Memory B cell (primary cell): ENCODE measurements around the gene FMNL2.

ENCODE experiments used
- ATAC-seq: fragments of 150-1000 bp; cut with Tn5 transposase; 2 replicates; pipeline ENCODE4 v1.10.0; 2021; ENCODE audit warnings: low read depth, mild to moderate bottlenecking, moderate library complexity
- DNase-seq, 2 donors: peaks; one replicate each; pipeline ENCODE4 v3.0.0; 2022; ENCODE audit warnings: low spot score in 2 of 2
- H3K27ac Mint-ChIP-seq: one replicate; pipeline ENCODE4 v1.8.0; 2022; ENCODE audit warnings: mild to moderate bottlenecking, moderate library complexity, mixed read lengths
- H3K27me3 Mint-ChIP-seq: one replicate; pipeline ENCODE4 v1.8.0; 2022; ENCODE audit warnings: mixed read lengths
- H3K36me3 Mint-ChIP-seq: one replicate; pipeline ENCODE4 v1.8.0; 2022; ENCODE audit warnings: mild to moderate bottlenecking, mixed read lengths
- H3K4me1 Mint-ChIP-seq: one replicate; pipeline ENCODE4 v1.8.0; 2022; ENCODE audit warnings: mixed read lengths
- H3K4me3 Mint-ChIP-seq: one replicate; pipeline ENCODE4 v1.8.0; 2022; ENCODE audit warnings: mild to moderate bottlenecking, moderate library complexity, mixed read lengths
- H3K9me3 Mint-ChIP-seq: one replicate; pipeline ENCODE4 v1.8.0; 2022; ENCODE audit warnings: mixed read lengths

FMNL2 gene

DNA sequence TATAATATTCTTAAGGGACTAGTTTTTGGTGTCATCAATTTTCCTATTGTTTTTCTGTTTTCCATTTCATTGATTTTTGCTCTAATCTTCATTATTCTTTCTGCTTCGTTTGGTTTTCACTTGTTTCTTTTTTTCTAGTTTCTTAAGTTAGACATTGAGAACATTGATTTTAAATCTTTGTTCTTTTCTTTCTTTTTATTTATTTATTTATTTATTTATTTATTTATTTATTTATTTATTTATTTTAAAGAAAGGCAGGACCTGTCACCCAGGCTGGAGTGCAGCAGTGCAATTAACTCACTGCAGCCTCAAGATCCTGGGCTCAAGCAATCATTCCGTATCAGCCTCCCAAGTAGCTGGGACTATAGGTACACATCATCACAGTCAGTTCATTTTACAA is 7.0 kb upstream of the FMNL2 start:
- Mint-ChIP-seq H3K27ac (no peak overlapping the region), H3K27me3 (no peaks in the 10 kb centered on the region), H3K36me3 (no peaks in the 10 kb centered on the region), H3K4me3 (no peak overlapping the region), H3K4me1 (no peaks in the 10 kb centered on the region), H3K9me3 (no peaks in the 10 kb centered on the region)
- DNase-seq, result no peak
- ATAC-seq, result no peak

DNA sequence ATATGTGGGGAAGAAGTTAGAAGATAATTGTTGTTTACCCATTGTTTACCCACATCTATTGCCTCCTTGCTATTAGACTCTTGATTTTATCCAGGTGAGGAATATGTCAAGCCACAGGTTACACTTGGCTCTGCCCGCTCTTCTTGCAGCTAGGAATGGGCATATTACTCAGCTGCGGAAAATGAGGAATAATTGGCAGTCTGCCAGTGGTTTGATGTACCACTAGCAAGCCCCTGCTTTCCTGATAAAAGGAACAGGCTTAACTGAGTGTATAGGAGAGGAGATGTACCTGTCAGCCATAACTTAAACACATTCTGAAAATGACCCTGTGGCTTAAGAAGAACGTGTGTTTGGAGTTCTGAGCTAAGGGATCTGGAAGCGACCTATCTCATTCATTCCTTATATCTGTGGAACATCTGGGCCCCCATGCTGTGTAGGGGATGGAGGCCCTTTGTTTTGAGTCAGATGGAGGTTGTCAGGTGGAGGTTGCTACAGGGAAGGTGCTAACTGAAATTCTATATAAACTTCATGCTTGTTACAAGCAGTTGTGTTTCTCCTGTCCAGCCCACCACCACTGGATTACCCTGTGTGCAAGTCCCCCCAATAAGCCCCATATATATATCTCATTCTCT is 4.6 kb upstream of the FMNL2 start:
- H3K27ac Mint-ChIP-seq, result no peak overlapping the region
- no peaks in the 10 kb centered on the region for H3K36me3 Mint-ChIP-seq
- H3K9me3 Mint-ChIP-seq, result no peaks in the 10 kb centered on the region
- ATAC-seq (no peak), DNase-seq (no peak)
- H3K27me3 Mint-ChIP-seq, result peaks cover 5% of the 10 kb centered on the region
- H3K4me3 Mint-ChIP-seq, result no peak overlapping the region
- peaks cover 4% of the 10 kb centered on the region for H3K4me1 Mint-ChIP-seq

DNA sequence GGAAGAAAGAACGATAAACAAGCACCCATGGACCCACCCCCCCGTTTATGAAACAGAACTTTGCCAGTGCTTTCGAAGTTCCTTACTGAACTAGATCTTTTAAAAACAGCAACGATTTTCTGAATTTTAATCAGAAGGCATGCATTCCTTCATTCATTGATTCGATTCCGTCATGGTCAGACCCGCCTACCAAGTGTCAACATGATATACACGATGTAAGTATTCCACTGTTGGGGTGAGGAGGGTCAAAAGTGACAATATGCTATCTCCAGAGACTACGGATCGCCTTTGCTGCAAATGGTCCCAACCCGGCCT is 316 bp upstream of the FMNL2 start:
- H3K27ac Mint-ChIP-seq, result peak overlapping the region; percentile 63
- peaks cover 2% of the 10 kb centered on the region for H3K36me3 Mint-ChIP-seq
- no peaks in the 10 kb centered on the region for H3K9me3 Mint-ChIP-seq
- DNase-seq, result no peak
- peaks cover 10% of the 10 kb centered on the region for H3K27me3 Mint-ChIP-seq
- peaks cover 9% of the 10 kb centered on the region for H3K4me1 Mint-ChIP-seq
- H3K4me3 Mint-ChIP-seq, result peak overlapping the region; percentile 93
- ATAC-seq, result no peak

DNA sequence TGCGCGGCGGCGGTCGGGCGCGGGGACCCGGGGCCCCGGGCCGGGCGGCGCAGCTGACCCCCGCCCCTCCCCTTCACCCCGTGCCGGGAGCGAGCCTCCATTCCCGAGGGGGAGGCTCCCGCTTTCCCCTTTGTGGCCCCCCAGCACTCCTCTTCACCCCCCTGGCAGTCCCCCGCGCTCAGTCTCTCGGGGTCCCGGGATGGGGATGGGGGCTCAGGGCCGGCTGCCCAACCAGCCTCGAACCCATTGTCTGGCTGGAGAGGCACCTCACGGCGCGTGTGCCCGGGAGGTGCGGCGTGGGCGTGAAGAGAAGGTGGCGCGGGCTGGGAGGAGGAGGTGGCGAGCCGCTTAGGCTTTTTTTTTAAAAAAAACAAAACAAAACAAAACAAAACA is 748 bp downstream of the FMNL2 start:
- peak in 1 of 2 donors; percentile 23 for DNase-seq
- Mint-ChIP-seq H3K4me1 (peaks cover 9% of the 10 kb centered on the region), H3K36me3 (peaks cover 2% of the 10 kb centered on the region), H3K27ac (no peak overlapping the region), H3K4me3 (peak overlapping the region; percentile 89), H3K27me3 (peaks cover 12% of the 10 kb centered on the region), H3K9me3 (no peaks in the 10 kb centered on the region)
- ATAC-seq, result peak; percentile 14

DNA sequence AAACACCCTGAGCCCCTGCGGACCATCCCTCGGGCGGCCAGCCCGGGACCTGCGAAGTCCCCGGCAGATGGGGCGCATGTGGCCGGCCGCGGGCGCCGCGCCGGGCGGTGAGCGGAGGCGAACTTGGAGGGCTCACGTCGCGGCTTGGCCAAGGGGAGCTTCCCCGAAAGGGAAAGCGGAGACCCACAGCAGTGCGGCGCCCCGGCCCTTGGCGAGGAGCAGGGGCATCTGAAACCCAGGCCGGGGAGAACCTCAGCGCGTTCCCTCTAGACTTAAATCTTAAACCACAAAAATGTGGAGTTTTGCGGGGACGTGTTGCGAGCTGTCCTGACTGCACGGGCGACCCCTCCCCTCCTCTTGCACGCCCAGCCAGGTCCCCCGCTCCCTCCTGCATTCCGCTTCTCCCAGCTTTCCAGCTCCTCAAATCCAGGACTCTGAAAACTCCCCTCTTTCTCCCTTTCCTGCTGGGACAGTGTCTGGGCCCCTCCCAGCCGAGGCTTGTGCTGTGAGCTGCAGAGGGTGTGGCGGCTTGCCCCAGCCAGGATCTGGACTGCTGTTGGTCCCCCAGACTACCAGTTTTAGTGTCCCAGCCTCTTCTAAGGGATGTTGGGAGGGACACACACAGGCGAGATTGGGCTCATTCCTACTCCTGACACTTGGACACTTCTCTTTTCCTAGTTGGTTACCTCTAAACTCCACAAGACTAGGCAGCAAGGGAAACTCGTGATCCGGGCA is 1.3 kb downstream of the FMNL2 start:
- DNase-seq, result peak in 1 of 2 donors; percentile 4

DNA sequence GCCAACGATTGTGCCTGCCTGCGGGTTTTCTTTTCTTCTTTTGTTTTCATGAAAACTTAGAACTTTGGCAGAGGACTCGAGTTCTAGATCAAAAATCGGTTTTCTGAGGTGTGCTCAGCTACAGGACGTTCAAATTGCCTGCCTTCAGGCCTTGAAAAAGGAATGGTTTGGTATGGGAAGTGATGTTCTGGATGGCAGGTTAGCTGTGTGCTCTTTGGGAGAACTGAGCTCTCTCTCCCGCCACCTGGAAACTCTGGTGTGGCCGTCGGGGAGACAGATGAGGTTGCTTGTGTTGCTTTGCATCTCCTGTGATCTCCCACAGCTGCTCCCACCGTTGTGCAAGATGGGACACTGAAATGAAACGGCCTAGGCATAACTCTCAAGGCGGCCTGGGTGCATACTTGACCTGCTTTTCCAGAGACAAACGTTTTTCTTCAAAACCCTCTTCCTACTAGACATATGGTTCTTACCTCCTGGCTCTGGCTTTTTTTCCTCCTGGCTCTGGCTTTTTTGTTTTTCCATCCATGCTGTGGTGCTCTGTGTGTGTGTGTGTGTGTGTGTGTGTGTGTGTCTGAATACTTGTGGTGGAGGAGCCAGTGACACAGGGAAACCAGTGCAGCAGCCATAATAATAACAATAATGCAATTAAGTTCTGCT is 2.0 kb downstream of the FMNL2 start:
- Mint-ChIP-seq H3K9me3 (no peaks in the 10 kb centered on the region), H3K4me3 (peak overlapping the region; percentile 89), H3K27ac (no peak overlapping the region), H3K4me1 (peaks cover 9% of the 10 kb centered on the region), H3K27me3 (peaks cover 12% of the 10 kb centered on the region), H3K36me3 (peaks cover 2% of the 10 kb centered on the region)
- ATAC-seq, result no peak
- no peak for DNase-seq

More for the DNA sequence above, 1.3 kb downstream of the FMNL2 start:
- Mint-ChIP-seq H3K4me1 (peaks cover 9% of the 10 kb centered on the region), H3K36me3 (peaks cover 2% of the 10 kb centered on the region), H3K27ac (no peak overlapping the region), H3K9me3 (no peaks in the 10 kb centered on the region), H3K27me3 (peaks cover 12% of the 10 kb centered on the region), H3K4me3 (peak overlapping the region; percentile 89)
- ATAC-seq, result peak; percentile 22

DNA sequence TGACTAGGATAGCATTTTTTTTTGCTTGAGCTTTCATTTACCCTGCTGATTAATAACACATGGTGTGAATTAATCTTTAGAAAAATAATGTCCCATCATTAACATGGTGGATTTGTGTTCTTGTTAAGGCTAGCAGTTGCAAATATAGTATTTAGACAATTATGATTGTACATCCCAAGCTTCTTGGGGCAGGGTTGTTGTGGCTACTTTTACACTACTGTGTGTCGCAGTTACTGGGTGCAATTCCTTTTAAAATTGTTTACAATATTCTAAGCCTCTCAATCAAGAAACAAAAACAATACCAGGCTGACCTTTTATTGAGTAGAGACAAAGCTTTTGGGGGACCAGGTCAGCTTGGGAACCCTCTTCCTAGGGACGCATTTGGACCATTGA is 2.5 kb downstream of the FMNL2 start:
- no peaks in the 10 kb centered on the region for H3K9me3 Mint-ChIP-seq
- no peak for ATAC-seq
- no peak for DNase-seq
- H3K27me3 Mint-ChIP-seq, result peaks cover 12% of the 10 kb centered on the region
- H3K27ac Mint-ChIP-seq, result no peak overlapping the region
- no peak overlapping the region for H3K4me3 Mint-ChIP-seq
- H3K4me1 Mint-ChIP-seq, result peaks cover 9% of the 10 kb centered on the region
- peaks cover 2% of the 10 kb centered on the region for H3K36me3 Mint-ChIP-seq

DNA sequence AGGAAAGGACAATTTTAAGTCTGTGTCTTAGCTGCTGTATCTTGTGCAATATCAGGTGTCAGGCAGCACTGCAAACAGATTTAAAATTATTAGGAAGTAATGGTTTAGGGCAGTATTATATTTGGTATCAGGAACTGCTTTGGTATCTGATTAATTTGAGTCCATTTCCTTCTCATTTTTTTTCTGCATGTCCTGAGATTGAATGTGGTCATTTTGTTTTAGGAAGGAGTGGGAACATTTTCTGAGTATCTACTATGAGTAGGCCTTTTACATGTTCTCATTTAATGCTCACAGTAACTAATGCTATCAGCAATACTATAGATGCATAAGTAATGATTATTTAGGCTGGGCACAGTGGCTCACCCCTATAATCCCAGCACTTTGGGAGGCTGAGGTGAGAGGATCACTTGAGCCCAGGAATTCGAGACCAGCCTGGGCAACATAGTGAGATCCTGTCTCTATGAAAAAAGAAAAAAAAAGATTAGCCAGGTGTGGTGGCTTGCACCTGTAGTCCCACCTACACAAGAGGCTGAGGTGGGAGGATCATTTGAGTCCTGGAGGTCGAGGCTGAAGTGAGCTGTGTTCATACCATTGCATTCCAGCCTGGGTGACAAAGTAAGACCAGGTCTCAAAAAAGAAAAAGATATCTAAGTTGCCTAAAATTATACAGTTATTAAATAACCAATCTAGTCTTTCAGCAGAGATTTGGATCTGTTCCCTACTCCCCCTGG is 4.7 kb downstream of the FMNL2 start:
- H3K36me3 Mint-ChIP-seq, result peaks cover 2% of the 10 kb centered on the region
- H3K27me3 Mint-ChIP-seq, result peaks cover 9% of the 10 kb centered on the region
- ATAC-seq (no peak), DNase-seq (no peak)
- H3K9me3 Mint-ChIP-seq, result no peaks in the 10 kb centered on the region
- no peak overlapping the region for H3K4me3 Mint-ChIP-seq
- peaks cover 7% of the 10 kb centered on the region for H3K4me1 Mint-ChIP-seq
- H3K27ac Mint-ChIP-seq, result no peak overlapping the region

DNA sequence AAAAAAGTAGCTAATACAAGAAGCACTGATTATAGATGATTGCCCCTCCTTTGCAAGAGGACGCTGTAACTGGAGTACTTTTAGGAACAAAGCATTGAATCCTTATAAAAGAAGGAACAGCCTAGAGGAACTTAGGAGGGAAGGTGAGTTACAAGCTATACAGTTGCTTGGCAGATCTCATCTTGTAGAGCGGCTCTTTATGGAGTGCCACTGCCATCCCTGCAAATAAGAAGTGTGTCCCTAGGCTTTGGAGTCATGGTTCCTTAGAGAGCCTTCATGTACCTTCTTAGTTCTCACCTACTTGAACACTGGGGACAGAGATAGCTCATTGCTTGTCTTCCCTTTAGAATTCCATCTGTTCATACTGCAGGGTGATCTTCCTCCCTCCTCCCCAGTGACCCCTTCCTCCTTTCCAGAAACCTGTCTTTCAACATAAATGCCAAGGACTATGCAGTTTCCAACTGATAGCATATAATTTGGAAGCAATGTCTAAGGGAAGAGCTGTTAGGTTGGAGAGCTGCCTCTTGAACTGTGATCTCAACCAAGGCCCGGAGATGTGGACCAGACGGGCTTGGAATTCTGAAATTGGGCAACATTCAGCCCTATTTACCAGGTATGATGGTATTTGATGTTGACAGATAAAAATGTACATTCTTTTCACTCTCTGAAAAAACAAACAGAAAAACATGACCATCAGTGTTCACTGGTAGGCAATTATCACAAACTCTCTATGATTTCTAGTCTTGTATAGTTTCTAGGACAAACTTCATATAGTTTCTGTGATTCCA is 7.5 kb downstream of the FMNL2 start:
- Mint-ChIP-seq H3K27me3 (peaks cover 2% of the 10 kb centered on the region), H3K4me3 (no peak overlapping the region), H3K27ac (no peak overlapping the region), H3K4me1 (no peaks in the 10 kb centered on the region), H3K9me3 (no peaks in the 10 kb centered on the region), H3K36me3 (no peaks in the 10 kb centered on the region)
- no peak for DNase-seq
- ATAC-seq, result no peak

DNA sequence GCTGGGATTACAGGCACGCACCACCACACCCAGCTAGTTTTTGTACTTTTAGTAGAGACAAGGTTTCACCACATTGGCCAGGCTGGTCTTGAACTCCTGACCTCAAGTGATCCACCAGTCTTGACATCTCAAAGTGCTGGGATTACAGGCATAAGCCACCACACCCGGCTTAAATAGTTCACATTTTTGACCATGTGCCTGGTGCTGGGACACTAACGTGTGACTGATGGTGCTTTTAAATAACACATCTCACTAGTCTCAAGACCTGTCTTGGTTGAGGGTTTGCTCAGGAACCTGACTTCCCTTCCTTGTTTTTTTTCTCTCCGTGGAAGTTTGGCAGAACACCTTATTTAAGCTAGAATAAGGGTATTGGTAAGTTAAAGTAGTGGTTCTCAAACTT is 8.5 kb downstream of the FMNL2 start:
- Mint-ChIP-seq H3K9me3 (no peaks in the 10 kb centered on the region), H3K27me3 (peaks cover 2% of the 10 kb centered on the region), H3K27ac (no peak overlapping the region), H3K4me1 (no peaks in the 10 kb centered on the region), H3K4me3 (no peak overlapping the region), H3K36me3 (no peaks in the 10 kb centered on the region)
- DNase-seq, result no peak
- no peak for ATAC-seq

DNA sequence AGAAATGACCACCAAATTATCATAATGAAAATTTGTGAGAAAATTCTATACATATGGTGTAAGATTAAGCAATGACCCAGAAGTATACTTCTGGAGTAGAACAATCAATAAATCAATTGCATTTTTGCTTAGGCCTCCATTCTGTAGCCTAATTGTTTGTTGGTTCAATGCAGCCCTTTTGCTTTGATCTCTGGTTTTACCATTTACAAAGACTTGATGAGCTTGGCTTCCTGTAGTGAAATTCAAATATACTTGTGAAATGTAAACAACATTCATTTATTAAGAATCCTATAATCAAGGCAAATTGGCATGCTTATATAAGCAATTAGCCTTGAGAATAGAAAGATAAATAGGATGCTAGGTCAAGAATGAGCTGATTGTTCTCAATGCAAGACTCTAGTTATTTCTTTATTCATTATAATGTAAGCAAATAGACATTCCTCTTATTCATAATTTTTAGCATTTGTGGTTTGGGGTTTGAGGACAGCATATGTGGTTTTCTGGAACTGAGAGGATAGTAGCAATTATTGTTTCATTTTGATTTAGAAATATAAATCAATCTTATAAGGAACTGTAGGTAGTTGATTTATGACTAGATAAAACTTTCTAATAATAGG is 9.7 kb downstream of the FMNL2 start:
- H3K9me3 Mint-ChIP-seq, result no peaks in the 10 kb centered on the region
- H3K4me3 Mint-ChIP-seq, result no peak overlapping the region
- no peaks in the 10 kb centered on the region for H3K4me1 Mint-ChIP-seq
- ATAC-seq (no peak), DNase-seq (no peak)
- H3K27ac Mint-ChIP-seq, result no peak overlapping the region
- H3K36me3 Mint-ChIP-seq, result no peaks in the 10 kb centered on the region
- peaks cover 2% of the 10 kb centered on the region for H3K27me3 Mint-ChIP-seq

DNA sequence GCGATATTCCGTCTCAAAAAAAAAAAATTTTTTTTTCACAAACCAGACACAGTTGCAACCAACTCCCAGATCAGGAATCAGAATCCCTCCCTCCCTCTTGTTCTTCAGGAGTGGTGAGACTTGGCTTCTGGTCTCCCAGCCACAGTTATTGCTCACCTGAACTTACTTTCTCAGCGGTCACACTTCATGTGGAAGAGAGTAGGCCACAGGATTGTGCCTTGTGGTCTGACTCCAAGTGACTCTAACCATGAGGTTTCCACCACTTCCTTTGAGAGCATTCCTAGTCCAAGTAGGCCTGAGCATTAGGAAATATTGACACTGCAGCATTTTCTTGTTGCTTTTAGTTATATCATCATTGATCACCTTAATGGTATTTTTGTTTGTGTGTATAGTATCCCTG is 12.1 kb downstream of the FMNL2 start:
- no peak overlapping the region for H3K4me3 Mint-ChIP-seq
- no peaks in the 10 kb centered on the region for H3K4me1 Mint-ChIP-seq
- H3K36me3 Mint-ChIP-seq, result no peaks in the 10 kb centered on the region
- no peaks in the 10 kb centered on the region for H3K27me3 Mint-ChIP-seq
- no peak overlapping the region for H3K27ac Mint-ChIP-seq
- DNase-seq (no peak), ATAC-seq (no peak)
- H3K9me3 Mint-ChIP-seq, result no peaks in the 10 kb centered on the region

DNA sequence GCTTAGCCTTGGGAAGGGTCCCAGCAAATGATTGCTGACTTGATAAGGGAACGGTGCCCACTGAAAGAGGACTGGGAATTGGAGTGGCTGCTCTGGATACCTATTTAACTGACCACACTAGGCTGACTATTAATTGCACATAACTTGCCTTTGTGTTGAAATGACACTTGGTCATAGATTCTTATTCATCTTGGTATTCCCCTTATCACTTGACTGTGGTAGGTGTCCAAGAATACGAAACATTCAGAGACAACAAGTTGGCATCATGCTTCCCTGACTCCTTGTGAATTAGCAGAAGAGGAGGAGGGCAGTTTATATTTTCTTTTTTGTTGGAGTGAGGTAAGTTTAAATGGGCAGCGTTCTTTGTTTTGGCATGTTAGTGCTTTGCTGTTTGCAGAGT is 13.4 kb downstream of the FMNL2 start:
- DNase-seq (no peak), ATAC-seq (no peak)
- H3K4me3 Mint-ChIP-seq, result no peak overlapping the region
- no peak overlapping the region for H3K27ac Mint-ChIP-seq
- no peaks in the 10 kb centered on the region for H3K4me1 Mint-ChIP-seq
- H3K27me3 Mint-ChIP-seq, result no peaks in the 10 kb centered on the region
- no peaks in the 10 kb centered on the region for H3K36me3 Mint-ChIP-seq
- H3K9me3 Mint-ChIP-seq, result no peaks in the 10 kb centered on the region
